Activated CD4-positive, CD25-positive, alpha-beta regulatory T cell treated with anti-CD3 and anti-CD28 coated beads, Interleukin-2, amount 50 U/mL, for 72 hours (primary cell): ENCODE results near the gene FABP1.

Experiments used
- DNase-seq: peaks from one replicate; pipeline ENCODE4 v3.0.0; 2021

The FABP1 gene

DNA sequence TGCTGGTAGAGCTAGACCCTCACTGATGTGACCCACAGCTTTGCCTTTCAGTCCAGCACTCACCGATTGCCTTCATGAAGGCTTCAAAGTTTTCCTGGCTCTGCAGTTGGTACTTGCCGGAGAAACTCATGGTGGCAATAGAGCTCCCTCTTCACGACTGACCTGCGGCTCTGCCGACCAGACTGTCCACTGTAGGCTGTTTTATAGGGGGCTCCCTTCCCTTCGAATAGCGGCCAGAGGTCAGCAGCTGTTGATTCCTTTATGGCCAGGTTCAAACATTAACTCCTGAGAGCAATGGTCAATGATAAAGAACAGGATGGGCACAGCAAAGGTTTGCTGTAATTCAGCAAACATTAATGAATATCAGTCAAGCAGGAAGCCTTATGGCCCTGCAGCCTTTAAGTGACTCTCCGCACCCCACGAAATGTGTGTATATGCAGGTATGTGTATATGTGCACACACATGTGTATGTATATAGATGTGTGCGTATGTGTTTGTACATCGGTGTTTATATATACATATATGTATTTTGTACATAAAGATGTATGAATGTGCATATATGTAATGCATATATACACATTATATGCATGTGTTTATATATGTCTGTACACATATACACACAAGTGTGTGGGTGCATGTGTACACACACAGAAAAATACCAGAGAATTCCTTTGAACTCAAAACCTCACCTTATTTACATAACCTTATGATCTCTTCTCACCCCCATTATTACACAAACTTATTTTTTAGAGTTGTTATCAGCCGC lies at the start of gene FABP1:
TSS of gene FABP1 (minus strand) at position 175 of the 766 bp plus-strand sequence. CDS start at position 130, 45 bp downstream.
- DNase-seq, result no peak

- DNase-seq, result no peak
These were observed 49.7 kb upstream of the FABP1 start for GRCh38 chr2:88177556-88177955.

- no peak for DNase-seq
These were observed 48.6 kb upstream of the FABP1 start for GRCh38 chr2:88176352-88176984.

DNA sequence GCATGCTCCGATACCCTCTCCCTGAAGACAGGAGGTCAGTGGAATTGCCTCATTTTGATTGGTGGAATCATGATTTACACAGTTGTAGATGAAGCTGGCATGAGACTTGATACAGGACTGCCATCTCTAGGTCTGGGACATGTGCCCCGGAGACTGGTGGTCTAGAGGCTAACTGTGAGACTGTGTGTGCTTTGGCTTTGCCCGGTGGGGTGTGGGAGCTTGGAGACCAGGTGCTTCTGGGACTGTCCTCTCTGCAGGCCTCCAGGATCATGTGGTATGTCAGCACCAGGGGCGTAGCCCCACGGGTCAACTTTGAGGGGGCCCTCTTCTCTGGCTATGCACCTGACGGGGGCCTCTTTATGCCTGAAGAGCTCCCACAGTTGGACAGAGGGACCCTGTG lies 45.0 kb upstream of the FABP1 start:
- no peak for DNase-seq

DNA sequence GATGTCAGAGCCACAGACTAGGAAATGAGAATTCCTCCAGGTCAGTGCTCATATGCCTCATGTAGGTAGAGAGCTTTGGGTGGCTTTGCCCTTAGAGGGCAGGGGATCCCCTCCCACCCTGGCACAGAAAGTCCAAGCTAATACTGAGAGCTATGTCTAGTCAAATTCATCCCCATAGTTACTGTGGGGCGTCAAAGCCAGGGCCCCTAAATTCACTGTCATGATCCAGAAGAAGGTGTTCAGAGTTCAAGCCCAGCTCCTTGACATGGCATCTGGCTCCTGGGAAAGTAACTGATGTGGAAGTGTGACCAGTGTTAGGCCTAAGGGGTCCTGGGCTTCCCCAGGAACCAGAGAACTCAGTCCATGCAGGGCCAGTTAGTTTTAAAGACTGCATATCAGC lies 44.1 kb upstream of the FABP1 start:
- no peak for DNase-seq

DNA sequence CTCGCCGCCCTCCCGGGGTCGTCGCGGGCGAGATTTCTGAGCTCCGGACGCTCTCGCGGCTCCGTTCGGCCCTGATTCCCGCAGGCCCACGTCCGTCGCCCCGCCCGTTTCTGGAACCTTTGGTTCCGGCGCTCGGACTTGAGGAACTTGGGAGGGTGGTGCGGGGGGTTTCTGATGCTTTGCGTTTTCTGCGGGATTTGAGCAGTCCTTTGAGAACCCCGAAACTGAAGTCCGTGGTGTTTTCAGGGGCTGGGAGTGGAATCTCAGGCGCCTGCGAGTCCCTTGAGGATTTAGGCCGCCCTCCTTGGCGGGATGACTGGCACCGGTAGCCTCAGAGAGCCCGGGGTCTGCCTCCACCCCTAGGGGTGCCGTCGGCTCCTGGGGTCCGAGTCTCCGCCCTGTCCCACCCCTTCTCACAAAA lies 42.6 kb upstream of the FABP1 start:
- DNase-seq, result no peak

DNA sequence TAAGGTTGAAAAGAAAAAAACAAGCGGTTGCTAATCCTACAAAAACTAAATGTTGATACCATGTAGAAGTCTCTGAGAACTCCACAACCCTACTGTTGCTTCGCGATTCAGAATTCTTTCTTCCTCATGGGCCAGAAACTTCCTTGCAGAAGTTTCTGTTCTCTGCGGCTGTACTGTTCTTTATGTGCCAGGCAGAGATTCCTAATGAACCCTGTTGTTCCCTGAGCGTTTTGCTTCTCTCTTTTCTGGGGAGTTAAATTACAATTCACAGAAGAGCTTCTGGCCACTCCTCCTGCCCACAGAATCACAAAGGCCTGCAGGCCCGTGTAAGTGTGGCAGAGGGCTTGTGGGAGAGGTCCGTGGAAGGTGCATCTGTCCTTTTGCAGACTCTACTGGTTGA lies 40.5 kb upstream of the FABP1 start:
- no peak for DNase-seq

DNA sequence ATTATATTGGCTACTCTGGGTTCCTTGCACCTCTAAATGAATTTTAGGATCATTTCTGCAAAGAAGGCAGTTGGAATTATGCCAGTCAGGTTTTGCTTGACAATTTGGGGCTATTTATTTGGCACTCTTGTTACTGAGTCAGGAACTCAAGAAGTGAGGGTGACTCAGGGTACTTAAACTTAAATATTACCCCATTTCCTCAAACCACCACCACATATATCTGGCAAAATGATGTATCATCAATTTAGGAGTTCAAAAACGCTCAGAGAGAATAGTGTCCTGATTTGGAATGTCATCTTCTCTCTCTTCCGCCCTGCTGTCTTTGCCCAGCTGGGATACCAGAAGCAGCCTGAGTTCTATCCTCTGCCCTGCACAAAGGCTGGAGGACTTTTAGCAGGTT lies 39.9 kb upstream of the FABP1 start:
- DNase-seq, result no peak

DNA sequence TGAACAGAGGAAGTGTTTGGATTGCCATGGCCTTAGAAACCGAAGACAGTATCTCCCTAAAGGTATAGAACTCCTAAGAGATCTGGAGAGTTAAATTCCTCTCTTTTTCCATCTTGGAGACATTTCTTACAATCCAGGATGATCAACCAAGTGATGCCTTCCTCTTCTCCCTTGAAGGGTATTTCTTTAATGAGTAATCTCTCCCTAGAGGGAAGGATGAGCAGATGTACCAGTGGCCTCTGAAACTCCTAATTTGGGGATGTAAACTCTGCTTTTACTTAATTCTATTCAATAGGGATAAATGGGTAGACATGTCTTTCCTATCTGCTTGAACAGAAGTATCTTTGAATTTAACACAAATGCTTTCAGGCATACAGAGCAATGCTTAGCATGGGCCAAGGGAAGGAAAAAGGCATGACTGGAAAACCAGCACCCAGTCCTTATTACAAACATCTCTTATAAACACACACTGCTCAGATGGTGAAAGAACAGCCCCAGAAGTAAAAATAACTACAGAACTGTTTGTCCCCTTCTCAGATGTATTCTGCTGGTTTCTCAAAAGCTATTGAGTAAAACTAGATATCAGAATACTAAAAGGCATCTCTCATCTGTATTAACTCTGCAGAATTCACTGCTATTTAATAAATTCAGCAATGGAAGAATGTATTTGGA lies 37.6 kb upstream of the FABP1 start:
- DNase-seq, result no peak

GRCh38 chr2:88161446-88162244 lies 33.8 kb upstream of the FABP1 start:
- DNase-seq, result no peak

- DNase-seq, result no peak
These were observed 32.7 kb upstream of the FABP1 start for GRCh38 chr2:88160517-88160916.

- DNase-seq, result peak; percentile 44
These were observed 32.1 kb upstream of the FABP1 start for GRCh38 chr2:88159955-88160415.

DNA sequence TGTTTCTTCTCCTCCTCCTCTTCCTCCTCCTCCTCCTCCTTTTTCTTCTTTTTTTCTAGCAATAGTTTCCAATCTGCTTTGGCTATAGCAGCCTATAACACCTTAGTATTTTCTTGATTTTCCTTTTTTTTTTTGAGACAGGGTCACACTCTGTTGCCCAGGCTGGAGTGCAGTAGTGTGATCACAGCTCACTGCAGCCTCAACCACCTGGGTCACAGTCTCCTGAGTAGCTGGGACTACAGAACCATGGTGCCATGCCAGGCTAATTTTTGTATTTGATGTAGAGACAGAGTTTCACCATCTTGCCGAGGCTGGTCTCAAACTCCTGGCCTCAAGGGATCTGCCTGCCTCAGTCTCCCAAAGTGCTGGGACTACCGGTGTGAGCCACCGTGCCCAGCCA lies 31.6 kb upstream of the FABP1 start:
- DNase-seq, result no peak

- no peak for DNase-seq
These were observed 21.1 kb upstream of the FABP1 start for GRCh38 chr2:88148929-88149438.

- no peak for DNase-seq
These were observed 19.3 kb upstream of the FABP1 start for GRCh38 chr2:88147145-88147544.

GRCh38 chr2:88146590-88146989 lies 18.7 kb upstream of the FABP1 start:
- DNase-seq, result no peak

DNA sequence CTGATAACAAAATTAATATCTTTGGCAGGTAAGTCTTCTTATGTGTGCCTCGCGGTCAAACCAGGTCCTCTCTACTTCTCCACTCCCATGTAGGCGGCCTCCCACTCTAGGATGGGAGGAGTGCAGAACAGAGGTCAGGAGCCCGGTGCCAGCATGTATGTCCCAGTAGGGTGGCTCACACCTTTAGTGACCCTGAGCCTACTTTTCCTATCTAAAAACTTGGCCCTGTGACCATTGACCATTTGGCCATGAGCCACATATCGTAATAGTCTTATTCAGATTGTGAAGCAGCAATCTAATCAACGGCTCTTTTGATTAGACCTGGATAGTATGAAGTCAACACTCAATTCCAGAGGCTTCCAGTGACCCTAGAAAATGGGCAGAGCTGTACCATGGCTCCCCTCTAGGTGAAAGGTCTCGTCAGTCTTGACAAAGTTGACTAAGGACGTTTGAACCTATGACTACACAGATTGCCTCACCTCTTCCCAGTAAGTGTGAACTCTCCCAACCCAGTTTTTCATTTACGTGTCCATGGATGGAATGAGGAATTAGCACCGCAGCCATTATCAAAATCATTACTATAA lies 17.1 kb upstream of the FABP1 start:
- no peak for DNase-seq

DNA sequence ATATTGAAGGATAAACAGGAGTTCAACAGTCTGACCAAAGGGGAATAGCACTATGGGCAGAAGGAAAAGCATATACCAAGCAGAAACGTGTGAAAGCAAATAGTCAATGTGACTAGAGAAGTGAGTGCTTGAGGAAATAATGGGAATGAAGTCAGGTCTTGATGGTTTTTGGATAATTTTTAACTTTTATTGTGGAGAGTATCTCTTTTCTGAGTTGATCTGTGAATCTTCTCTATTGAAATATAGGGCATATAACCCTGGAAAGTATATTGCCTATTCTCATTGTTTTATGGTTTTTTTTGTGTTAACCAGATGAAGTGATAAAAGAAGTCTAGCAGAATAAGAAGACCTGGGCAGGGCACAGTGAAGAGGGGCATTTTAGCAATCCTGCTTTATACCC lies 16.4 kb upstream of the FABP1 start:
- DNase-seq, result no peak

DNA sequence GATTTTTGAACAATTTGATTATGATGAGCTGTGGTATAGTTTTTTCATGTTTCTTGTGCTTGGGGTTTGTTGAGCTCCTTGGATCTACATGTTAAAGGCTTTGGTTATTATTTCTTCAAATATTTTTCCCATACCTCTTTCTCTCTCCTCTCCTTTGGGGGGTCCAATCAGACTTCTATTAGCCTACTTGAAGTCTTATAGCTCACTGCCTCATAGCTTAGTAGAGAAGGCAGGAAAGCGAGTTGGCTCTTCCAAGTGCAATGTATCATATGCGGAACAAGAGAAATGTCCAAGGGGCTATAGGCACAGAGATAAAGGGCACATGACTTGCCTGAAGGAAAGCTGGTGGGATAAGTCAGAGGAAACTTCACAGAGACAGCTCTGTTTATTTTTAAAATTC lies 14.1 kb upstream of the FABP1 start:
- DNase-seq, result no peak

GRCh38 chr2:88139804-88140203 lies 11.9 kb upstream of the FABP1 start:
- DNase-seq, result no peak

- no peak for DNase-seq
These were observed 11.4 kb upstream of the FABP1 start for GRCh38 chr2:88139203-88139702.

DNA sequence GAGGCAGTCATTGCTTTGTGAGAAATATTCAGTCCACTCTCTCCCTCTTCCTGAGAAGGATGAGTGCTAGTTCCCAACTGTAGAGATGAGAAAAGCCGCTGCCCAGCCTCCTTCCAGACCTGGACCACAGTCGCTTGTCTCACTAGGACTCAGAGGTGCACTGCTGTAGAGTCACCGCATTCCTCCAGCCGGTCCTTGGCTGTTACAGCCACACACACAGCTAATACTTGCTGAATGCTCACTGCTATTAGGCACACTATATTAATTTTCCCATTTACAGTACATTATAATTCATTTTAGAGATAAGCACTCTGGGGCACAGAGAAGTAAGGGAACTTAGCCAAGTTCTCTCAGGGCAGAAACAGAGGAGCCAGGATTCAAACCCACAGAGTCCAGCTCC lies 10.0 kb upstream of the FABP1 start:
- DNase-seq, result no peak
